ENCODE results near the gene MGAT5B. TPM values are rescaled to one million over a fixed set of nuclear protein-coding genes. Genes with fewer than 3 reads are reported as not detected.

The MGAT5B gene
- total RNA-seq, 3 donors from 2014 or later: 0.17 to 0.65 (median 0.44) TPM

- no peaks in the 10 kb centered on the region for H3K36me3 ChIP-seq (ENCODE audit: low read depth)
- ATAC-seq (no peak), DNase-seq (no peak)
- H3K4me3 ChIP-seq: no peak overlapping the region
- no peak for TF ChIP-seq CTCF (IDR thresholded peaks at IDR 0.05)
- intact Hi-C loops (cut with DNase I, micrococcal nuclease): no loop called here
- no peaks in the 10 kb centered on the region for H3K9me3 ChIP-seq
- no peaks in the 10 kb centered on the region for H3K4me1 ChIP-seq (ENCODE audit: low read depth)
Measured at GRCh38 chr17:76935331-76935730, 67.1 kb downstream of the MGAT5B start.

GRCh38 chr17:76937238-76937637, 69.0 kb downstream of the MGAT5B start:
- intact Hi-C loops (cut with DNase I, micrococcal nuclease): no loop called here
- Histone ChIP-seq H3K4me1 (ENCODE audit: low read depth) (no peaks in the 10 kb centered on the region), H3K4me3 (no peak overlapping the region), H3K9me3 (no peaks in the 10 kb centered on the region), H3K36me3 (ENCODE audit: low read depth) (no peaks in the 10 kb centered on the region)
- no peak for DNase-seq
- ATAC-seq: no peak
- no peak for TF ChIP-seq CTCF (IDR thresholded peaks at IDR 0.05)

- no peaks in the 10 kb centered on the region for H3K4me1 ChIP-seq (ENCODE audit: low read depth)
- intact Hi-C loops (cut with DNase I, micrococcal nuclease): no loop called here
- H3K4me3 ChIP-seq: no peak overlapping the region
- H3K36me3 ChIP-seq (ENCODE audit: low read depth): no peaks in the 10 kb centered on the region
- H3K9me3 ChIP-seq: no peaks in the 10 kb centered on the region
- ATAC-seq (no peak), DNase-seq (no peak)
- no peak for TF ChIP-seq CTCF (IDR thresholded peaks at IDR 0.05)
Measured at GRCh38 chr17:76938009-76938408, 69.8 kb downstream of the MGAT5B start.

GRCh38 chr17:76940295-76940694, 72.1 kb downstream of the MGAT5B start:
- H3K4me1 ChIP-seq (ENCODE audit: low read depth): no peaks in the 10 kb centered on the region
- DNase-seq: no peak
- no peak for TF ChIP-seq CTCF (IDR thresholded peaks at IDR 0.05)
- no peak overlapping the region for H3K4me3 ChIP-seq
- no peaks in the 10 kb centered on the region for H3K9me3 ChIP-seq
- intact Hi-C loops (cut with DNase I, micrococcal nuclease): no loop called here
- no peaks in the 10 kb centered on the region for H3K36me3 ChIP-seq (ENCODE audit: low read depth)
- no peak for ATAC-seq

GRCh38 chr17:76940738-76941350, 72.6 kb downstream of the MGAT5B start:
- intact Hi-C loops (cut with DNase I, micrococcal nuclease): no loop called here
- TF ChIP-seq CTCF (IDR thresholded peaks at IDR 0.05): no peak
- no peaks in the 10 kb centered on the region for H3K9me3 ChIP-seq
- H3K4me1 ChIP-seq (ENCODE audit: low read depth): no peaks in the 10 kb centered on the region
- DNase-seq (no peak), ATAC-seq (no peak)
- no peak overlapping the region for H3K4me3 ChIP-seq
- H3K36me3 ChIP-seq (ENCODE audit: low read depth): no peaks in the 10 kb centered on the region

DNA sequence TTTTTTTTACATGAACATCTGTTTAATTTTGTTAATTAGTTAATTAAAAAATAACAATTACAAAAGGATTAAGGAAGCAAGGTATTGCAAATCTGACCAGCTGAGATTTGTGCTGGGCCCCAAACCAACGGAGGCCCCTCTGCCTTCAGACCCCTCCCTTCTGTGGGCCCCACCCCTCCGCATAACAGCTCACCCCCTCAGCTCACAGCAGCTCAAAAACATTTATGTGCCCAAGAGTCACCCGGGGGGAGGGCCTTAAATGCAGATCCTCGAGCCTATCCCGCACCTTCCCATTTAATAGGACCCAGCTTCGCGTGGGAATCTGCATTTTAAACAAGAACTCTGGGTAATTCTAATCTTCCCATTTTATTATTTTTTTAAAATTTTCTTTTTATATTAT, 75.0 kb downstream of the MGAT5B start:
- Histone ChIP-seq H3K36me3 (ENCODE audit: low read depth) (no peaks in the 10 kb centered on the region), H3K9me3 (no peaks in the 10 kb centered on the region), H3K4me1 (ENCODE audit: low read depth) (no peaks in the 10 kb centered on the region), H3K4me3 (no peak overlapping the region)
- ATAC-seq (no peak), DNase-seq (no peak)
- intact Hi-C loops (cut with DNase I, micrococcal nuclease): no loop called here
- no peak for TF ChIP-seq CTCF (IDR thresholded peaks at IDR 0.05)
